ENCODE measurements around the gene NEUROD1. TPM values are rescaled to one million over a fixed set of nuclear protein-coding genes. Genes with fewer than 3 reads are reported as not detected.

The NEUROD1 gene
- total RNA-seq, 1 donor from 2014 or later = not detected

GRCh38 chr2:181662287-181662686 is 18.0 kb downstream of the NEUROD1 start:
- no peaks in the 10 kb centered on the region for H3K9me3 ChIP-seq
- no peak overlapping the region for H3K4me3 ChIP-seq
- no peaks in the 10 kb centered on the region for H3K36me3 ChIP-seq
- no peak overlapping the region for H3K27ac ChIP-seq
- intact Hi-C loops (cut with DNase I) = no loop called here
- peaks cover 2% of the 10 kb centered on the region for H3K4me1 ChIP-seq
- peaks cover 30% of the 10 kb centered on the region for H3K27me3 ChIP-seq
- no peak for DNase-seq
- no peak for TF ChIP-seq CTCF (IDR thresholded peaks at IDR 0.05)
- ATAC-seq = no peak

GRCh38 chr2:181660181-181660580 is 20.1 kb downstream of the NEUROD1 start:
- ATAC-seq = no peak
- Histone ChIP-seq H3K4me1 (peaks cover 18% of the 10 kb centered on the region), H3K27ac (no peak overlapping the region), H3K27me3 (peaks cover 40% of the 10 kb centered on the region), H3K9me3 (no peaks in the 10 kb centered on the region), H3K36me3 (no peaks in the 10 kb centered on the region), H3K4me3 (no peak overlapping the region)
- no peak for DNase-seq
- TF ChIP-seq CTCF (IDR thresholded peaks at IDR 0.05) = no peak
- intact Hi-C loops (cut with DNase I) = no loop called here

- no peak for DNase-seq
Measured at GRCh38 chr2:181658444-181658843, 21.9 kb downstream of the NEUROD1 start.

GRCh38 chr2:181657379-181657778 is 22.9 kb downstream of the NEUROD1 start:
- no peak for ATAC-seq
- no peak for DNase-seq
- no peak for TF ChIP-seq CTCF (IDR thresholded peaks at IDR 0.05)
- H3K4me1 ChIP-seq = peaks cover 18% of the 10 kb centered on the region
- no peaks in the 10 kb centered on the region for H3K9me3 ChIP-seq
- peak overlapping the region; percentile 55 for H3K4me3 ChIP-seq
- H3K27me3 ChIP-seq = peaks cover 38% of the 10 kb centered on the region
- no peak overlapping the region for H3K27ac ChIP-seq
- intact Hi-C loops (cut with DNase I) = no loop called here
- H3K36me3 ChIP-seq = no peaks in the 10 kb centered on the region

More at GRCh38 chr2:181658444-181658843, 21.9 kb downstream of the NEUROD1 start:
- Histone ChIP-seq H3K9me3 (no peaks in the 10 kb centered on the region), H3K36me3 (no peaks in the 10 kb centered on the region), H3K27me3 (peaks cover 40% of the 10 kb centered on the region), H3K4me3 (no peak overlapping the region), H3K27ac (no peak overlapping the region), H3K4me1 (peaks cover 18% of the 10 kb centered on the region)
- TF ChIP-seq CTCF (IDR thresholded peaks at IDR 0.05) = no peak
- no peak for ATAC-seq
- intact Hi-C loops (cut with DNase I) = no loop called here

- H3K4me1 ChIP-seq = peaks cover 18% of the 10 kb centered on the region
- DNase-seq (peak; percentile 85), ATAC-seq (peak; percentile 94)
- peak; percentile 9 for TF ChIP-seq CTCF (IDR thresholded peaks at IDR 0.05)
- intact Hi-C loops (cut with DNase I) = no loop called here
- H3K4me3 ChIP-seq = peak within 1 kb of the TSS; percentile 55
- no peaks in the 10 kb centered on the region for H3K36me3 ChIP-seq
- H3K27ac ChIP-seq = no peak within 1 kb of the TSS
- peaks cover 31% of the 10 kb centered on the region for H3K27me3 ChIP-seq
- no peaks in the 10 kb centered on the region for H3K9me3 ChIP-seq
Measured at GRCh38 chr2:181656450-181657291, 23.6 kb downstream of the NEUROD1 start, which contains the start of gene CERKL. CERKL (minus strand) TSS chr2:181657105; CDS start chr2:181657006, 99 bp downstream.

Measured in upper lobe of right lung (tissue), 1 donor.